Posterior cingulate gyrus (tissue), 11 donors: ENCODE results near the gene DNAAF6.
"Not testable (repeated sequence)": the region's sequence is repeated elsewhere in the genome, so short reads cannot be mapped to it uniquely, and the experiment has no call there.

ENCODE experiments used
- DNase-seq, 10 donors: peaks; one replicate each; pipeline versions ENCODE4 v3.0.0 to v3.0.0-alpha.2; 2020 to 2021; ENCODE audit warnings: mixed read lengths in 3 of 10
- intact Hi-C: fragments of 100-400 bp; cut with DNase I; formaldehyde crosslinking; loops from one replicate; pipeline ENCODE4 v1.15.1; 2023

DNAAF6 gene

DNA sequence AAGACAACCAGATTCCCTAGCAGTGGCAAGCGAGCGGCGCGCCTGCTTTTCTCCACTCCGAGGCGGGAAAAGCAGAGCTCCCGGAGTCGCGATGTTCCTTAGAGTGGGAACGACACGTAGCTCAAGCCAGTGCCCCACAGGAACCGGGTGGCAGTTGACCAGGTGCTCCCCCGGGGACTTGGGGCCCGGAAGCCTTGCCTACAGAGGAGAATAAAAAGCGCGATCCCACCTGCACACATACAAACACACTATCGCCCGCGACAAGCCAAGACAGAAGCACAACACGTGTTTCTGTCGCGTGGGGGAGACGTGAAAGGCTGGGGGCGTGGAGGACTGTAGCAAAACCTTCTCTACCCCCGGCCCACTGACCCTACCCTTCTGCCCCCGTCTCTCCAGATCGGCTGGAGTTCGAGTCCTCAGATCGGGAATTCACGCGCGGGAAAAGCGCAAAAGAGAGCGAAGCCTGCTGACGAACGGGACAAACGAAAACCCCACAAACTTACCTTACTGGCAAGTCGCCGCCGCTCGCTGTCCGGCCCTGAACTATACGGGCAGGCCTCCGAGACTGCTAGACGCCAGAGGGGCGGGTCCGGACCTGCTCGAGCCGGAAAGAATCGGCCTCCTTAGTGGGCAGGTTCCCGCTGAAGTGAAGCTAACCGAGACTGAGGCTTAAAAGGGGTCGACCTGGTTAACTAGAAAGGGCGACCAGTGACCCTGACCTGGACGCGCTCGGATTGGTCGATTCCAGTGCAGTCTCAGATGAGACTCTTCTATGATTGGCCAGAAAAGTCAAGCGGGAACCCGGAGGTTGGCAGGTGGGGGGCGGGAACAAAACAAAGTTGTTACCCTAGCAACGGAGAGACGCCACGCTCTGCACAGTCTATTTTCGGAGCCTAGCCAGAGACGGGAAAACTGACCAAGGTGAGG, at the start of gene DNAAF6, which contains the start of gene NUP62CL:
TSS of gene DNAAF6 (plus strand) at position 842 of the 927 bp plus-strand sequence. CDS start 6,265 bp downstream, outside the sequence.
TSS of gene NUP62CL (minus strand) at position 664 of the 927 bp plus-strand sequence. CDS start 31,287 bp downstream, outside the sequence.
- peak in 6 of 10 donors; percentile 10 to 86 (median 40) for DNase-seq
- intact Hi-C loops = no loop called here

DNA sequence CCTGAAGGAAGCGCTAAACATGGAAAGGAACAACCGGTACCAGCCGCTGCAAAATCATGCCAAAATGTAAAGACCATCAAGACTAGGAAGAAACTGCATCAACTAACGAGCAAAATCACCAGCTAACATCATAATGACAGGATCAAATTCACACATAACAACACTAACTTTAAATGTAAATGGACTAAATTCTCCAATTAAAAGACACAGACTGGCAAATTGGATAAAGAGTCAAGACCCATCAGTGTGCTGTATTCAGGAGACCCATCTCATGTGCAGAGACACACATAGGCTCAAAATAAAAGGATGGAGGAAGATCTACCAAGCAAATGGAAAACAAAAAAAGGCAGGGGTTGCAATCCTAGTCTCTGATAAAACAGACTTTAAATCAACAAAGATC, 48.8 kb upstream of the DNAAF6 start:
- intact Hi-C loops = not testable (repeated sequence)

DNA sequence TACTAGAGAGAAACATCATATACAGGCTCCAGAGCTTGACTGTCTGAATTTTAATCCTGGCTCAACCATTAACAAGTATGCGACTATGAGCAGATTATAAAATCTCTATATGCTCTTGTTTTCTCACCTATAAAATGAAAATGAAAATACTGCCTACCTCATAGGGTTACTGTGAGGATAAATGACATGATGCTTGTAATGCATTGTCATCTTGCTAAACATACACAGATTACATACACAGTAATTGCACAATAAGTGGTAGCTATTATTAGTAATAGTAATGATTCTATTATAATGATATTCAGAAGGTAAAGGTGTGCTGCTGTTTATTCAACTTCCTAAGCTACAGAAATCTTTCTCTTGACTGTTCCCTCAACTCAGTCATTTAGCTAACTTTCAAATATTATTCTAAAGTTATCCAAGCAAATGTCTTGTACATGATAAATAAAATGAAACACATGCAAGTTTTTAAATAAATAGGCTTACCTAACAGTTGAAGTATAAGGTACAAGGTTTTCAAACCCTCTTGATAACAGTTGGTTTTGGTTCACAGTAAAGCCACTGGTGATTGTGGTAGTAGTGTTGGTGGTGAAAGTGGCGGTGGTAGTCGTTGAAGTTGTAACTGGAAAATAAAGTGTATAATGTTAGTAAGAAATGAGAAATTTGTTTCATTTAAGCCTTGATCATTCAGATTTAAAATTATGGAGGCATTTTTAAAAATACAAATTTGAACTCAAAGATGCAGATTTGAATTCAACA, 39.1 kb upstream of the DNAAF6 start:
- intact Hi-C loops = no loop called here
- no peak for DNase-seq

More for the DNA sequence above, 48.8 kb upstream of the DNAAF6 start:
- not testable (repeated sequence) for DNase-seq

DNA sequence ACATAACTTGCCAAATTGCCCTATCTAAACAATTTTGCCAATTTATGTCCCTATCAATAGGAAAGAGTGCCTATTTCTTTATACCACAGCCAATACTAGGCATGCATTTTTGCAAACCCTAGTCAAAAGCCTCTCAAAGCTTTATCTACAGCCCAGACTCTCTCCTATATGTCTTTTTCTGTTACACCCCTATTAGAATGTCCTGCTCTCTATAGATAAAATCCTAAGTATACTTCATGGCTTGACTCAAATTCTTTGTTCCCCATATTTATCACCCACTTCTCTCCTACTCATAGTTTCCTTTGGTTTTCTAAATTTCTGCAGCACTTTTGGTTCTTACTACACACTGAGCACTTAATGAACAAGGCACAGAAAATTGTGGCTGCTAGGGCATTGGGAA, 38.2 kb upstream of the DNAAF6 start:
- intact Hi-C loops = no loop called here
- no peak for DNase-seq

DNA sequence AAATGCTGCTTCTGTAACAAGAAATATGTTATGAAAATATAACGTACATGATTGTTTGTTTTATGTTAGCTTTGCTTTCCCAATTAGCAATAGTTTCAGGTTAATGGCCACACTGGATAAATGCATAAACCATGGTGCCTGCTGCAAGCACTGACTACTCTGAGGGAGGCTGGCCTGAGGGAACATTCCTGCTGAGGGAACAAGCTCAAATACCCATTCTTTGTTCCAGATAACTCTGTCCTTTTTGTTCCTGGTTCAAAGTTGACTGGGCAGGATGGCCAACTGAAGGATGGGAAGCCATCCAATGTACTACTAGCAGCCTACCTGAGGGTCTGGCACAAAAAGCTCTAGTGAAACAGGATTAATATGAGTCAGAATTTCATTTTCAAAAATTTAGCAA, 37.7 kb upstream of the DNAAF6 start:
- DNase-seq = no peak
- intact Hi-C loops = no loop called here

DNA sequence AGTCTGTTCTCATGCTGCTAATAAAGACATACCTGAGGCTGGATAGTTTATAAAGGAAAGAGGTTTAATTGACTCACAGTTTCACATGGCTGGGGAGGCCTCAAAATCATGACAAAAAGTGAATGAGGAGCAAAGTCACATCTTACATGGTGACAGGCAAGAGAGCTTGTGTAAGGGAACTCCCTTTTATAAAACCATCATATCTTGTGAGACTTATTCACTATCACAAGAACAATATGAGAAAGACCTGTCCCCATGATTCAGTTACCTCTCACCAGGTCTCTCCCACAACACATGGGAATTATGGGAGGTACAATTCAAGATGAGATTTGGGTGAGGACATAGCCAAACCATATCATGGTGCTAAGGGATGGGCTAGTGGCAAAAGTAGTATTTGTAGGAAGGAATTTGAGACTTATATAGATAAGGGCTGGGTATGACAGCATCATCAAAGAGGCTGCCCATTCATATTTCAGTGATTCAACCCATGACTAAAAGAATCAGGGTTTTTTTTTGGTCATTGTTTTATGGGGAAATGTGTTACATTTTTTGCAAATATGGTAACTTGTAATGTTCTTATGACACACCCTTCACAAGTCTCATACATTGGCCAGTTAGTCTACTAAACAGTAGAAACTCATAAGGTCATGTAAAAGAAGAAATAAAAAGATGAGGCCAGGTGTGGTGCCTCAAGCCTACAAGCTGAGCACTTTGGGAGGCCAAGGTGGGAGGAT, 34.9 kb upstream of the DNAAF6 start:
- no peak for DNase-seq
- intact Hi-C loops = no loop called here

DNA sequence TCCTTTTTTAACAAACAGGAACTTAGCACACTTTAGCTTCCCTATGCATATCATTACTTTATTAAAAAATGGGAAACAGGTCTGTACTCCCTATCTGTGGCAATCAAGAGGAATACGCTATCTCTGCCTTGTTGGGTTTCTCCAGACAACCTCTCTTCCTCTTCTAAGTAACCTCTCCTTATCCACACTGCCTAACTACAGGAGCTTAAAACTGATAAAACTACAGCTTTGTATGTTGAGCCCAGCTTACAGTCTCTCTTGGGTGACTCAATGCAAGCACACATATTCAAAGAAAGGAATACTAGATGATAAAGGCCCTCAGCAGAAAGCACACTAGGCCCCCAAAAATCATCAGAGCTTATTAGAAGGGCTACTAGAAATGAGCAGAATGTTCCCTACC, 9.1 kb upstream of the DNAAF6 start:
- intact Hi-C loops = no loop called here
- DNase-seq = no peak

DNA sequence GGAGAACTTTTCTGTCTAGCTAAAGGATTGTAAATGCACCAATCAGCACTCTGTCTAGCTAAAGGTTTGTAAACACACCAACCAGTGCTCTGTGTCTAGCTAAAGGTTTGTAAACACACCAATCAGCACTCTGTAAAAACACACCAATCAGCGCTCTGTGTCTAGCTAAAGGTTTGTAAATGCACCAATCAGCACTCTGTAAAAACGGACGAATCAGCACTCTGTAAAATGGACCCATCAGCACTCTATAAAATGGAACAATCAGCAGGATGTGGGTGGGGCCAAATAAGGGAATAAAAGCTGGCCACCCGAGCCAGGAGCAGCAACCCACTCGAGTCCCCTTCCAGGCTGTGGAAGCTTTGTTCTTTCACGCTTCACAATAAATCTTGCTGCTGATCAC, 8.3 kb upstream of the DNAAF6 start:
- DNase-seq, intact Hi-C loops: not testable (repeated sequence)

DNA sequence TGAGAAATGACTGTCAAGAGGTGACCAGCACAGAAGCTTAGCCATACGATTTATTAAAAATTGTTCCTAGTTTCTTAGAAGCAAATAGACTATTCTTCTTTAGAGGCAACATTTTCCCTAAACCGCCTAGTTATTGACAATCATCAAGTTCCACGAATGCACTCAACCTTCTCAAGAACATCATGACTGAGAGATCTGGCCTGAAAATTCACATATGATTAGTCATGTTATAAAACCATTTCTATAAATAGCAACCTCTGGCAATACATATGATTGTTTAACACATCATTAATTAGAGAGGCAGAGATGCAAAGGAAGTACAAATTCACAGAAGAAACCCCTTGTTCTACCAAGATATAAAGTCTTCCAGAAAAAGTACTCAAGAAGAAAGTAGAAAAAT, 6.9 kb upstream of the DNAAF6 start:
- DNase-seq = no peak
- intact Hi-C loops = no loop called here

DNA sequence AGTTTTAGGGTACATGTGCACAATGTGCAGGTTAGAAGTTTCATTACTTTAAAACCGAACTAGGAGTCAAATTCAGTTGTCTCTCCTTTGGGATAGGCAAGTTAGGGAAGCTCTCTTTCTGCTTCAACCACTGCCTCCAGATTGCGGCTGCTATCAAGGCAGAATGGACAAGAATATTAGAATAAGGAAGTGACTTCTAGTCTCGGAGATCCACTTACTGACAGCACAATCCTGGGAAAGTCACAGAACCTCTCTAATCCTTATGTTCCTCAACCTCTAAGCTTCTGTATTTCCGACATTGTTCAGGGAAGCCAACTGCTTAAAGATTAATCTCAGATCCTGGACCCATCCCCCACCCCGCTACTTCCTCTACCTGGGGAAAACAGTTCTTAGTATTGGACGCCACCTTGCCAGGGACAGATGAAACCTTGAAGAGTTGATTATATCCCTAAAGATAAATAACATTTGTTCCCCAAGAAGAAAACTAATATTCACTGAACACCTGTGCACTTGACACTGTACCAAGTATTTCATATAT, 2.3 kb upstream of the DNAAF6 start:
- no peak for DNase-seq
- intact Hi-C loops = no loop called here

DNA sequence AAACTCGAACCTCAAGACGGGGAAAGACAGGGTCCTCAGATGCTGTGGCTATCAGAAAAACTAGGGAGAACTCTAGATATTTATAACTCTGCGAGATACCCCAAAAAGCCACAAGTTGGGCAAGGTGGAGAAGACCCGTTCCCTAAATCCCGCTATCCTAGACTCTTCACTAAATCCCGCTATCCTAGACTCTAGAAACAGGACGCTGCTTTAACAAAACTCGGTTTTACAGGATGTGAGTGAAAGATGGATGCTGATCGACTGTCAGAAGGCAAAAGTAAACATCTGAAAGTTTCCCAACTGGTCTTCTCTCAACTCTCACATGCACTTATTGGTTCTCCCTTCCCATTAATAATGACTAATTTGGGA, 270 bp downstream of the DNAAF6 start:
- intact Hi-C loops = no loop called here
- no peak for DNase-seq

DNA sequence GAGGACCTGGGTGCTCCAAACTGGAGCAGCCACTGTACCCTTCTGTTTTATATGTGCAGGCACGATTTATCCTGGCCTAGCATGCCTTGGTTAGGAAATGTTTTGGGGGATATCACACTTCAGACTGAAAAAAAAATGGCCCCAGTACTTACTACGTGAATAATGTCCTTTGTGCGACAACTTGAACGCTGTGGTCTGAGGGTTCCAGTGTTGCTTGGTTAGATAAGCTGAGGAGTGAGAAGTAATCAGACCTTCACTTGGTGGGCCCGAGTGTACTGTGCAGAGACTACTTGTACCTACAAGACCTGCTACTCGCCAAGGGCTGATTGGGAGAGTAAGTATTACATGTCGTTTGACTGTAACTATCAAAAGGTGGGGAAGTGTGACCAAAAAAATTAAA, 678 bp downstream of the DNAAF6 start:
- intact Hi-C loops = no loop called here
- DNase-seq = no peak

DNA sequence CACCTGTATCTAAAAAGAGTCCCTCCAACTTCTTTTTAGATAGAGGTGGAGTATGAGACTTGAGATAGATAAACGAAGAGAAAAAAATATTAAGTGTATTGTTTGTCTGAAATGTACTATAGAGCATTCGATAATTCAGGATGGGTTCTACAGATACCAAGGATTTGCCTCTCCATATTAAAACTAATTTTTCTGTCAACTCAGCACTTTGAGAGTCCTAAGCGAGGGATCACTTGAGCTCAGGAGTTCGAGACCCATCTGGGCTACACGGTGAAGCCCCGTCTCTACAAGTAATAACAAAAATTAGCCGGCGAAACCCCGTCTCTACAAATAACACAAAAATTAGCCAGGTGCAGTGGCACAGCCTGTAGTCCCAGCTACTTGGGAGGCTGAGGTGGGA, 1.5 kb downstream of the DNAAF6 start:
- no peak for DNase-seq
- intact Hi-C loops = no loop called here

DNA sequence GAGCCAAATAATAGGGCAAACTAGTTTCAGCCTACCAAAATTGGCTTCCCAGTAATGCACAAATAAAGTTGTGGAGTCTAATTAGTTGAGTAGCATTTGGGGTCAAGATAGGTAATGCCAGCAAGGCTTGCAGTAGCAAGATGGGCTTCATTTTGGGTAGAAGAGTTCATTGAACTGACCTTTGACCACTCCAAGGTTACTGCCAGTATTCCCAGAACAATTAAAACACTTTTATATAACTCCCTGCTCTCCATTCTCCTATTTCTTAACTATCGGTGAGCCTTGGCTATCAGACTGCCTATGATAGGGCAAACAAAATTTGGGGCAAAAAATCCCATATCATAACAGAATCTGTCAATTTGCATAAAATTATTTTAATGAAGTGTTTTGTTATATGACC, 7.1 kb downstream of the DNAAF6 start:
- intact Hi-C loops = no loop called here
- no peak for DNase-seq

DNA sequence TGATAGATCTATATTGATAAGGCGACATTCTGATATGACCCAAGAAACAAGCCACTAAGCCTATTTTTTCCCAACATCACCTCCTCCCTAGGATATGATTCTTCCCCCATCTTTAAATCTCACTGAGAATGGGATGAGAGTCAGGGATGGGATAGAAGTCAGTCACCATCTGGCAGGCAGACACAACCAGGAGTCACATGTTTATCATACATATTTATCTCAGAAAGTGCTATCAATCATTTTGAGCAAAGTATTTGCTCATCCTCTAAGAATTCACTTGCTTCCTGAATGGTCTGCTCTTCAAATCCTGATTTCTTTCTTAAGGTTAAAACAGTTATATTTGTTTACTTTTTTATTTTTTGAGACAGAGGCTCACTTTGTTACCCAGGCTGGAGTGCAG, 20.3 kb downstream of the DNAAF6 start:
- DNase-seq = no peak
- intact Hi-C loops = no loop called here

DNA sequence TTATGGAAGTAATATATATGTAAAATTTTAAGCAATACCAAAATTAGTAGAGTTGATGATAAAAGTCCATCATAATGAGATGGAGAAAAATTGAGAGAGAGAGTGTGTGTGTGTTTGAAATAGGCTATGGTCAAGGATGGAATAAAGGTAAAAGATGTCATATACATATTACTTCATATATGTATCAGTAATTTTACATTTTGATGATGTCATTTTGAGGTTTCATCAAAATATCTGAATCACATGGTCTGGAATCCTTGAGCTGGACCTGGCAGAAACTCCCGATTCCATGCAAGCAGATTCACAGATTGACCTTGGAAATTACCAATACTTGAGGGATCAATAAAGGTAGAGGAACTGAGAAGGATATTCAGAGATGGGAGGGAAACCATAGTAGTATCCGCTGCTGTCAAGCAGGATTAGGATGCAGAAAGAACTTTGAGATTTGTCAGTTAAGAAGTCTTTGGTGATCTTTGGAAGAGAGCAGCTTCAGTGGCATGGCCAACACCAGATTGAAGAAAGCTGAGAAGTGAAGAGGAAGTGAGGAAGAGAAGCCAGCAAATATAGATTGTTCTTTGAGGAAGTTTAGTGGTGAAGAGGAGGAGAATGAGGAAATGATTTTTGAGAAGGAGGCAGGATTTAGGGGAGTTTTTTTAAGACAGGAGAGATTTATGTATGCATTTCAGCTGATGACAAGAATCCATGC, 21.5 kb downstream of the DNAAF6 start:
- intact Hi-C loops = no loop called here
- no peak for DNase-seq

DNA sequence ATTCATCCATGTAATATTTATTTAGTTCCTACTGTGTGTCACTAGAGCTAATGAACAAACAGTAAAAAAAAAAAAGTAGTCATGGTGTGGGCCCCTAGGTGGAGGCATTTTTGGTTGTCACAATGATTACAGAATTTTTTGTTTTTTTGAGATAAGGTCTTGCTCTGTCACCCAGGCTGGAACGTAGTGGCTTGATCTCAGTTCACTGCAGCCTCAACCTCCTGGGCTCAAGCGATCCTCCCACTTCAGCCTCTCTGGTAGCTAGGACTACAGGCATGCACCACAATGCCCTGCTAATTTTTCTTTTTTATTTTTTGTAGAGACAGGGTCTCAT, 22.0 kb downstream of the DNAAF6 start:
- DNase-seq = no peak
- intact Hi-C loops = no loop called here

DNA sequence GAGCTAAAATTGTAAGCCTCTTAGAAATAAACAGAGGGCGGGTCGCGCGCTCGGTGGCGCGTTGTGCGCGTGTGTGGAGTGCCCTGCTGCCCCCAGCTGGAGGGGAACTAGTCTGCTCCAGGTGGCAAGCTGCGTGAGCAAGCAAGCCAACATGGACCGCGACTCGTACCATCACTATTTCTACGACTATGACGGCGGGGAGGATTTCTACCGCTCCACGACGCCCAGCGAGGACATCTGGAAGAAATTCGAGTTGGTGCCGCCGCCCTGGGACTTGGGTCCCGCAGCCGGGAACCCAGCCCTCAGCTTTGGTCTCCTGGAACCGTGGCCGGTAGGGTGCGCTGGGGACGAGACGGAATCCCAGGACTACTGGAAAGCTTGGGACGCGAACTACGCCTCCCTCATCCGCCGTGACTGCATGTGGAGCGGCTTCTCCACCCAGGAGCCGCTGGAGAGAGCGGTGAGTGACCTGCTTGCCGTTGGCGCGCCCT, 66.1 kb downstream of the DNAAF6 start:
- peak in 1 of 10 donors; percentile 58 for DNase-seq
- intact Hi-C loops = no loop called here

DNA sequence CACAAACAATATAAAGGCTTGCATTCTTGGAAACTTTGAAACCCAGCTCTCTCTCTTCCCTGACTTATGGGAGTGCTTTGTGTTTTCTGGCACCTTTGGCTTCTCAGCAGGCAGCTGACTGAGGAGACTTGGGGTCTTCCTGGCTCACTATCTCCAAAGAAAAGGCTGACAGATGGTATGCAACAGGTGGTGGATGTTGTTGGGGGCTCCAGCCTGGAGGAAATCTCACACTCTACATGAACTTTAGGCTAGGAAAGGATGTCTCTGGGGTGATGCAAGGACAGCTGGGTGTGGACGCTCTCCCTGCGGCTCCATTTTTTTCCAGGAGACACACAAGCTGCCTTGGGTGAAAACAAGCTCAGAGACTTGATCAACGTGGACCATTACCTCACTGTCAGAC, 67.4 kb downstream of the DNAAF6 start:
- intact Hi-C loops = no loop called here
- DNase-seq = no peak

DNA sequence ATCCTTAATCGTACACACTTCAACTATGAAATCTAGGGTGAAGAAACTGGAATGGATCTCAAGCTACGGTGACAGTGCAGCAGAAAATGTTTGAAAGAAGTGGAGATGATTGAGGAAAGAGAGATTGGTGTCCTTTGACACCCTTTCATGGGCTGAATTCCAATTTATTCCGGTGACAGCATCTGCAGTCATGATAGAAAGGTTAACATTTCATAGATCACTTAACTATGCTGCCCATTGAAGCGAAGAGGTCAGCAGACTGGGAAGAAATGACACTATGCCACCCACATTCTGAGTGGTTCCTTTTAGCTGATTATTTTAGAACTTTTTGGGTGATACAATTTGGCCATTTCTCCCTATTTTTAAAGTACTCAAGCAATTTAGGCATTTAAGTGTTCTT, 82.3 kb downstream of the DNAAF6 start:
- intact Hi-C loops = no loop called here
- no peak for DNase-seq
